ENCODE data around the gene VTI1A. TPM values are rescaled to one million over a fixed set of nuclear protein-coding genes. Genes with fewer than 3 reads are reported as not detected.
A peak's percentile ranks its signal among the peaks of the same experiment; 100 is the strongest.

VTI1A gene
- total RNA-seq, 2 donors from 2014 or later: 21.0 to 29.6 TPM

- TF ChIP-seq, protein P1, sequence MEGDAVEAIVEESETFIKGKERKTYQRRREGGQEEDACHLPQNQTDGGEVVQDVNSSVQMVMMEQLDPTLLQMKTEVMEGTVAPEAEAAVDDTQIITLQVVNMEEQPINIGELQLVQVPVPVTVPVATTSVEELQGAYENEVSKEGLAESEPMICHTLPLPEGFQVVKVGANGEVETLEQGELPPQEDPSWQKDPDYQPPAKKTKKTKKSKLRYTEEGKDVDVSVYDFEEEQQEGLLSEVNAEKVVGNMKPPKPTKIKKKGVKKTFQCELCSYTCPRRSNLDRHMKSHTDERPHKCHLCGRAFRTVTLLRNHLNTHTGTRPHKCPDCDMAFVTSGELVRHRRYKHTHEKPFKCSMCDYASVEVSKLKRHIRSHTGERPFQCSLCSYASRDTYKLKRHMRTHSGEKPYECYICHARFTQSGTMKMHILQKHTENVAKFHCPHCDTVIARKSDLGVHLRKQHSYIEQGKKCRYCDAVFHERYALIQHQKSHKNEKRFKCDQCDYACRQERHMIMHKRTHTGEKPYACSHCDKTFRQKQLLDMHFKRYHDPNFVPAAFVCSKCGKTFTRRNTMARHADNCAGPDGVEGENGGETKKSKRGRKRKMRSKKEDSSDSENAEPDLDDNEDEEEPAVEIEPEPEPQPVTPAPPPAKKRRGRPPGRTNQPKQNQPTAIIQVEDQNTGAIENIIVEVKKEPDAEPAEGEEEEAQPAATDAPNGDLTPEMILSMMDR (IDR thresholded peaks at IDR 0.05): no peak
- Histone ChIP-seq H3K36me3 (peaks cover 52% of the 10 kb centered on the region), H3K27me3 (no peaks in the 10 kb centered on the region), H3K27ac (no peak overlapping the region), H3K4me1 (peaks cover 0 to 12% of the 10 kb centered on the region in 2 donors), H3K4me3 (no peak overlapping the region), H3K9me3 (no peaks in the 10 kb centered on the region)
- no peak for DNase-seq (ENCODE audit: low spot score)
Measured at GRCh38 chr10:112441520-112441919, 5.5 kb upstream of the VTI1A start.

GRCh38 chr10:112442063-112442462, 5.0 kb upstream of the VTI1A start:
- Histone ChIP-seq H3K9me3 (no peaks in the 10 kb centered on the region), H3K4me3 (no peak overlapping the region), H3K27ac (no peak overlapping the region), H3K36me3 (peaks cover 47% of the 10 kb centered on the region), H3K4me1 (peaks cover 0 to 12% of the 10 kb centered on the region in 2 donors), H3K27me3 (no peaks in the 10 kb centered on the region)
- TF ChIP-seq, protein P1 (IDR thresholded peaks at IDR 0.05): no peak
- DNase-seq (ENCODE audit: low spot score): no peak

GRCh38 chr10:112446055-112446854, 760 bp upstream of the VTI1A start:
- TF ChIP-seq, protein P1 (IDR thresholded peaks at IDR 0.05): no peak
- Histone ChIP-seq H3K4me3 (peak overlapping the region; percentile 77 to 98), H3K4me1 (peaks cover 0 to 28% of the 10 kb centered on the region in 2 donors), H3K27me3 (no peaks in the 10 kb centered on the region), H3K9me3 (no peaks in the 10 kb centered on the region), H3K27ac (peak overlapping the region; percentile 94), H3K36me3 (peaks cover 12% of the 10 kb centered on the region)
- no peak for DNase-seq (ENCODE audit: low spot score)

DNA sequence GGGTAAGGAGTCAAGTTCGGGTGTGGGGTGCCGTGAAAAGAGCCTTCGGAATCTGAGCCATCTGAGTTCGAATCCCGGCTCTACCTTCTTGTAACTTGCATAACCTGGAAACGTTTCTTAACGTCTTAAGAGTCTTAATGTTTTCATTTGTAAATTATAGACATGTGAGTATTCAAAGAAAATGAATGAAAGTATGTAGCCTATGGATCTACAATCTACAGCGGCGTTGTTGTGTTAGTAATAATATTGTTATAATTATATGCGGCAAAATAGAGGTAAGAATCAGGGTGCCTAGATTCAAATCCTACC, 559 bp downstream of the VTI1A start:
- Histone ChIP-seq H3K9me3 (no peaks in the 10 kb centered on the region), H3K4me3 (peak overlapping the region; percentile 77 to 98), H3K27ac (peak overlapping the region; percentile 94), H3K4me1 (peaks cover 0 to 28% of the 10 kb centered on the region in 2 donors), H3K36me3 (no peaks in the 10 kb centered on the region), H3K27me3 (no peaks in the 10 kb centered on the region)
- TF ChIP-seq, protein P1 (IDR thresholded peaks at IDR 0.05): no peak
- no peak for DNase-seq (ENCODE audit: low spot score)

DNA sequence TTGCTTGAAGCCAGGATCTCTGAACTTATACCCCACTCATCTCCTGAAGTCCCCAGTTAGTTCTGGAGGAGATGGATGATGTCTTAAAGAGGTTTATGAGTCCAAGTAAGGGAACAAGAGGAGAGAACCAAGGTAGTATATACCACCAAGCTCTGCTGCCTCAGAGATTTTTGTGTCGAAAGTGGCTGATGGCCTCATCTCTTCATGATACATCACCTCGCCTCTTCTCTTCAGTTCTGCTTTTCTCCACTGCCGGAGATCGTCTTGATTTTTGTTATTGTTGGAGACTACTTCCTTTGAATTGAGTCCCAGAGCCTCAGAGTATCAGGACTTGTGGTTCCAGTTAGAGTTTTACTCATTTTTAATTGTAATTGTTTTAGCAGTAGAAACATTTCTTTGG, 1.9 kb downstream of the VTI1A start:
- H3K4me1 ChIP-seq: peaks cover 0 to 28% of the 10 kb centered on the region in 2 donors
- no peak for DNase-seq (ENCODE audit: low spot score)
- H3K9me3 ChIP-seq: no peaks in the 10 kb centered on the region
- TF ChIP-seq, protein P1 (IDR thresholded peaks at IDR 0.05): no peak
- H3K27me3 ChIP-seq: no peaks in the 10 kb centered on the region
- no peaks in the 10 kb centered on the region for H3K36me3 ChIP-seq
- H3K4me3 ChIP-seq: no peak overlapping the region
- no peak overlapping the region for H3K27ac ChIP-seq

Measured in right atrium auricular region (tissue), 2 donors.